ENCODE results near the gene MCUB.
"Not testable (repeated sequence)": the region's sequence is repeated elsewhere in the genome, so short reads cannot be mapped to it uniquely, and the experiment has no call there.

MCUB gene

DNA sequence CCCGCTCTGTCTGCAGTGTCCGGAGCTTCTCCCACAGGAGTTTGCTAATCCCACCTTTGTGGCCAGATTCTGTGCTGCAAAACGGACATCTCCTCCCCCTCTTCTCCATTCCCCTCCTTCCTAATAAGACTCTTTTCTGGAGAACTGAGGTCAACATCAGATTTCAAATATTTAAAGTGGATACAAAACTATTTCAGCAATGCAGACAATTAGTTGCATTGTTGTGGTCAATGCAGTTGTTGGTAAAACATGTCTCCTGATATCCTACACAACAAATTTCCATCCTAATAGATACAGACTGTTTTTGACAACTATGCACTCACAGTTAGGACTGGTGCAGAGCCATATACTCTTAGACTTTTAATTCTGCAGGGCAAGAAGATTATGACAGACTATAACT is 5.1 kb upstream of the MCUB start:
- H3K27me3 ChIP-seq (ENCODE audit: control insufficient read depth in 5 of 5, insufficient read depth in 4 of 5, low read length in 5 of 5), result no peaks in the 10 kb centered on the region
- no peaks in the 10 kb centered on the region for H3K36me3 ChIP-seq (ENCODE audit: control insufficient read depth in 5 of 5, insufficient read depth in 5 of 5, low read length in 5 of 5)
- H3K4me3 ChIP-seq (ENCODE audit: low read depth in 1 of 5, low read length in 5 of 5), result no peak overlapping the region
- peaks cover 0 to 2% (median 0%) of the 10 kb centered on the region in 5 donors for H3K9me3 ChIP-seq (ENCODE audit: control insufficient read depth in 5 of 5, low read length in 5 of 5)
- no peak overlapping the region for H3K27ac ChIP-seq (ENCODE audit: low read depth, low read length)
- H3K4me1 ChIP-seq (ENCODE audit: control insufficient read depth in 5 of 5, insufficient read depth in 5 of 5, low read length in 5 of 5), result peaks cover 0 to 10% (median 7%) of the 10 kb centered on the region in 5 donors
- no peak overlapping the region for H3K9ac ChIP-seq (ENCODE audit: low read length in 5 of 5)

GRCh38 chr4:109557433-109557832 is 2.6 kb upstream of the MCUB start:
- Histone ChIP-seq H3K36me3 (ENCODE audit: control insufficient read depth in 5 of 5, insufficient read depth in 5 of 5, low read length in 5 of 5) (no peaks in the 10 kb centered on the region), H3K4me3 (ENCODE audit: low read depth in 1 of 5, low read length in 5 of 5) (no peak overlapping the region), H3K9ac (ENCODE audit: low read length in 5 of 5) (no peak overlapping the region), H3K9me3 (ENCODE audit: control insufficient read depth in 5 of 5, low read length in 5 of 5) (peaks cover 0 to 2% (median 0%) of the 10 kb centered on the region in 5 donors), H3K27me3 (ENCODE audit: control insufficient read depth in 5 of 5, insufficient read depth in 4 of 5, low read length in 5 of 5) (no peaks in the 10 kb centered on the region), H3K4me1 (ENCODE audit: control insufficient read depth in 5 of 5, insufficient read depth in 5 of 5, low read length in 5 of 5) (peaks cover 0 to 31% (median 25%) of the 10 kb centered on the region in 5 donors), H3K27ac (ENCODE audit: low read depth, low read length) (no peak overlapping the region)

DNA sequence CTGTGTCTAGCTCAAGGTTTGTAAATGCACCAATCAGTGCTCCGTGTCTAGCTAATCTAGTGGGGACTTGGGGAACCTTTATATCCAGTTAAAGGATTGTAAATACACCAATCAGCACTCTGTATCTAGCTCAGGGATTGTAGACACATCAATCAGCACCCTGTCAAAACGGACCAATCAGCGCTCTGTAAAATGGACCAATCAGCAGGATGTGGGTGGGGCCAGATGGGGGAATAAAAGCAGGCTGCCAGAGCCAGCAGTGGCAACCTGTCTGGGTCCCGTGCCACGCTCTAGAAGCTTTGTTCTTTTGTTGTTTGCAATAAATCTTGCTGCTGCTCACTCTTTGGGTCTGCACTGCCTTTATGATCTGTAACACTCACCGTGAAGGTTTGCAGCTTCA is 2.0 kb upstream of the MCUB start:
- H3K27ac ChIP-seq (ENCODE audit: low read depth, low read length); H3K4me3 ChIP-seq (ENCODE audit: low read depth in 1 of 5, low read length in 5 of 5); H3K9ac ChIP-seq (ENCODE audit: low read length in 5 of 5); H3K27me3 ChIP-seq (ENCODE audit: control insufficient read depth in 5 of 5, insufficient read depth in 4 of 5, low read length in 5 of 5); H3K9me3 ChIP-seq (ENCODE audit: control insufficient read depth in 5 of 5, low read length in 5 of 5); H3K36me3 ChIP-seq (ENCODE audit: control insufficient read depth in 5 of 5, insufficient read depth in 5 of 5, low read length in 5 of 5): not testable (repeated sequence)
- H3K4me1 ChIP-seq (ENCODE audit: control insufficient read depth in 5 of 5, insufficient read depth in 5 of 5, low read length in 5 of 5), result peaks cover 0 to 31% (median 25%) of the 10 kb centered on the region in 5 donors

- peaks cover 0 to 2% (median 0%) of the 10 kb centered on the region in 5 donors for H3K9me3 ChIP-seq (ENCODE audit: control insufficient read depth in 5 of 5, low read length in 5 of 5)
- no peaks in the 10 kb centered on the region for H3K36me3 ChIP-seq (ENCODE audit: control insufficient read depth in 5 of 5, insufficient read depth in 5 of 5, low read length in 5 of 5)
- H3K4me3 ChIP-seq (ENCODE audit: low read depth in 1 of 5, low read length in 5 of 5), result peak overlapping the region; percentile 73 to 85 (median 79)
- peak overlapping the region in 4 of 5 donors; percentile 71 to 81 (median 72) for H3K9ac ChIP-seq (ENCODE audit: low read length in 5 of 5)
- no peaks in the 10 kb centered on the region for H3K27me3 ChIP-seq (ENCODE audit: control insufficient read depth in 5 of 5, insufficient read depth in 4 of 5, low read length in 5 of 5)
- peaks cover 0 to 31% (median 25%) of the 10 kb centered on the region in 5 donors for H3K4me1 ChIP-seq (ENCODE audit: control insufficient read depth in 5 of 5, insufficient read depth in 5 of 5, low read length in 5 of 5)
- H3K27ac ChIP-seq (ENCODE audit: low read depth, low read length), result peak overlapping the region; percentile 37
These were observed 442 bp upstream of the MCUB start for GRCh38 chr4:109559625-109559982.

DNA sequence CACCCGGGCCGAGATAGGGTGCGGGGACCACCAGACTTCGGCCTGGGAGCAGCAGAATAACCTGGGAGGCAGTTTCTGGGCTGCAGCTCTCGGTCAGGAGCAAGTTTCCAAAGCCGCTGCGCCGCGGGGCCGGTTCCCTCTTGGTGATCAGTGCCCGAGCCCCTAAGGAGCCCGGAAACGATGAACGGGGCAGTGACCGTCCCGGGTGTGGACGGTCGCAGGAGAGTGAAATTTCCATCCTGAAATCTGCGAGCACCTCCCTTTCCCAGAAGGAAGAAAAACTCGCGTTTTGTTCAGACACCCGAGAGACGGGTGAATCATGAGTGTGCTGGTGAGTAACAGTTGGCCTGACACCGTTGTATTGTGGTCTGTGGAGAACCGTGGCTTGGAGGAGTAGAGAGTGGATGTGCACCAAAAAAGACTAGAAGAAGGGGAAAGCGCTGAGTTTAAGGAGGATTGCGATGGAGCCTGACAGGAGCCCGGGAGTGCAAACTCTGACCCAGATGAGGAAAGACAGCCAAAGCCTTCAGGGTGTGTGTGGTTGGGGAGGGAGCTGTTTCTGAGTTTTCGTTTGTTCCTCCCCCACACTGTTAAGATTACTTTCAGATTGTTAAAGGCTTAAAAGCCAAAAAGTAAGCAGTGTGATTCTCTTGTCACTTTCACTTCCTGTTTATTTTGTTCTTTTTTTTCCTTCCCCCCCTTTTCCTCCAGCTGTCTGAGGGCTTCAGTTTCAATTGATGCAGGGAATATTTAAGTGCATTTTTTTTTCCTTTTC is 828 bp downstream of the MCUB start:
- peak overlapping the region; percentile 37 for H3K27ac ChIP-seq (ENCODE audit: low read depth, low read length)
- H3K9ac ChIP-seq (ENCODE audit: low read length in 5 of 5), result peak overlapping the region in 4 of 5 donors; percentile 69 to 82 (median 79)
- no peaks in the 10 kb centered on the region for H3K27me3 ChIP-seq (ENCODE audit: control insufficient read depth in 5 of 5, insufficient read depth in 4 of 5, low read length in 5 of 5)
- H3K36me3 ChIP-seq (ENCODE audit: control insufficient read depth in 5 of 5, insufficient read depth in 5 of 5, low read length in 5 of 5), result no peaks in the 10 kb centered on the region
- peak overlapping the region; percentile 76 to 85 (median 80) for H3K4me3 ChIP-seq (ENCODE audit: low read depth in 1 of 5, low read length in 5 of 5)
- peaks cover 0 to 2% (median 0%) of the 10 kb centered on the region in 5 donors for H3K9me3 ChIP-seq (ENCODE audit: control insufficient read depth in 5 of 5, low read length in 5 of 5)
- peaks cover 0 to 31% (median 25%) of the 10 kb centered on the region in 5 donors for H3K4me1 ChIP-seq (ENCODE audit: control insufficient read depth in 5 of 5, insufficient read depth in 5 of 5, low read length in 5 of 5)

DNA sequence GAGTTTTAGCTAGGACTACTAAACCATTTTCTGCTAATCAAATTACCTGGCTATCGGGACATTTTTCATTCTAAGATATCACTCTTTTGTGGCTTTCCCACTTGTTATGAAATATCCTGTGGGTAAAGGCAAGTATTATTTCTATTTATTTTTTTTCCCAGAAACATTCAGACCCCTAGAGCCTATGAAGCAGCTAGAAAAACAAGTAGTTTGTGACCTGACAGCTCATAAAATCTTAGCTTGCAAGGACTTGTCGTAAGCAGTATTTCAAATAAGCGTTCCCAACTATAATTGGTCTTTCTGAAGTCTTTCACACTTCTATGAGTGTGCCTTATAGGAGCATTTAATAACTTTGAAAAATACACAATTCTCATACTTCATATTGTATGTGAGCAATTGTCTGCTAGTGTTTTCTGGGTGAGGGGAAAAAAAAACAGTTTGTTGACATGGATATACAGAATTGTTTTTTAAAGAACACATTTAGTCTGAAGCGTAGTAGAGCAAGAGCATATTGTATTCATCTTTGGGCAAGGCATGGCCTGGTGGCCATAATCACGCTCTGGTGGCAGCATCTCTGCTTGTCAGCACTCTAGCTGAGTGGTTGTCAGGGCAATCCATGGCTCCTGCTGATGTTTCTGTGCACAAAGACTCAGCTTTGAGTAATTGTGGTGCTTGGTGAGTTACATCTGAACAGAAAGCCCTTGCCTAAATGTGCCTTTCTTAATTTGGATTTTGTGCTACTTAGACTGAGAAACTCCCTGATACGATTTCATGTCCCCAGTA is 2.6 kb downstream of the MCUB start:
- H3K9me3 ChIP-seq (ENCODE audit: control insufficient read depth in 5 of 5, low read length in 5 of 5), result no peaks in the 10 kb centered on the region

GRCh38 chr4:109571494-109571893 is 11.4 kb downstream of the MCUB start:
- Histone ChIP-seq H3K9me3 (ENCODE audit: control insufficient read depth in 5 of 5, low read length in 5 of 5) (peaks cover 0 to 3% (median 0%) of the 10 kb centered on the region in 5 donors), H3K36me3 (ENCODE audit: control insufficient read depth in 5 of 5, insufficient read depth in 5 of 5, low read length in 5 of 5) (no peaks in the 10 kb centered on the region), H3K9ac (ENCODE audit: low read length in 5 of 5) (no peak overlapping the region), H3K27ac (ENCODE audit: low read depth, low read length) (no peak overlapping the region), H3K4me3 (ENCODE audit: low read depth in 1 of 5, low read length in 5 of 5) (no peak overlapping the region), H3K4me1 (ENCODE audit: control insufficient read depth in 5 of 5, insufficient read depth in 5 of 5, low read length in 5 of 5) (peaks cover 0 to 3% (median 0%) of the 10 kb centered on the region in 5 donors), H3K27me3 (ENCODE audit: control insufficient read depth in 5 of 5, insufficient read depth in 4 of 5, low read length in 5 of 5) (no peaks in the 10 kb centered on the region)

More for the DNA sequence above, 2.6 kb downstream of the MCUB start:
- no peak overlapping the region for H3K9ac ChIP-seq (ENCODE audit: low read length in 5 of 5)
- H3K27ac ChIP-seq (ENCODE audit: low read depth, low read length), result no peak overlapping the region
- no peaks in the 10 kb centered on the region for H3K27me3 ChIP-seq (ENCODE audit: control insufficient read depth in 5 of 5, insufficient read depth in 4 of 5, low read length in 5 of 5)
- no peaks in the 10 kb centered on the region for H3K36me3 ChIP-seq (ENCODE audit: control insufficient read depth in 5 of 5, insufficient read depth in 5 of 5, low read length in 5 of 5)
- H3K4me1 ChIP-seq (ENCODE audit: control insufficient read depth in 5 of 5, insufficient read depth in 5 of 5, low read length in 5 of 5), result peaks cover 0 to 31% (median 25%) of the 10 kb centered on the region in 5 donors
- no peak overlapping the region for H3K4me3 ChIP-seq (ENCODE audit: low read depth in 1 of 5, low read length in 5 of 5)

- Histone ChIP-seq H3K36me3 (ENCODE audit: control insufficient read depth in 5 of 5, insufficient read depth in 5 of 5, low read length in 5 of 5) (no peaks in the 10 kb centered on the region), H3K9me3 (ENCODE audit: control insufficient read depth in 5 of 5, low read length in 5 of 5) (peaks cover 0 to 3% (median 0%) of the 10 kb centered on the region in 5 donors), H3K4me3 (ENCODE audit: low read depth in 1 of 5, low read length in 5 of 5) (no peak overlapping the region), H3K27ac (ENCODE audit: low read depth, low read length) (no peak overlapping the region), H3K27me3 (ENCODE audit: control insufficient read depth in 5 of 5, insufficient read depth in 4 of 5, low read length in 5 of 5) (no peaks in the 10 kb centered on the region), H3K4me1 (ENCODE audit: control insufficient read depth in 5 of 5, insufficient read depth in 5 of 5, low read length in 5 of 5) (peaks cover 0 to 3% (median 0%) of the 10 kb centered on the region in 5 donors), H3K9ac (ENCODE audit: low read length in 5 of 5) (no peak overlapping the region)
These were observed 12.1 kb downstream of the MCUB start for GRCh38 chr4:109572154-109572553.

DNA sequence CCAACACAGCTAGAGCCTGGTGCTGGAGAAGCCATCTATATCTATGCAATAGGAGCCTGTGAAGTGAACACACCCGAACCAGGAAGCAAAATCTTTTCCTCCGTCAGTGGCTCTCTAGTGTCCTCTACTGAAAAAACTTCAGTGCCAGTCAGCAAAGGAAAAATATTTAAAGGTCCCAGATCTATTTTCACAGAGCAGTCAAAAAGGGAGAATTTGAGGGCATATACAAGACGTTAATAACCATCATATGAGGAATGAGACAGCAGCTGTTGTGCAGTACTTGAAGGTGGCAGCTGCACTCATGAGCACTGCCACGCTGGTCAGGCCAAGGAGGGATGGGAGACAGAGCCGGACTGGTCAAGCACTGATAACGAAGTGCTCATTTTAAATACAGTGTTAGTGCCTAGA is 14.4 kb downstream of the MCUB start:
- Histone ChIP-seq H3K9me3 (ENCODE audit: control insufficient read depth in 5 of 5, low read length in 5 of 5) (peaks cover 0 to 3% (median 0%) of the 10 kb centered on the region in 5 donors), H3K36me3 (ENCODE audit: control insufficient read depth in 5 of 5, insufficient read depth in 5 of 5, low read length in 5 of 5) (no peaks in the 10 kb centered on the region), H3K4me3 (ENCODE audit: low read depth in 1 of 5, low read length in 5 of 5) (no peak overlapping the region), H3K27ac (ENCODE audit: low read depth, low read length) (no peak overlapping the region), H3K4me1 (ENCODE audit: control insufficient read depth in 5 of 5, insufficient read depth in 5 of 5, low read length in 5 of 5) (peaks cover 0 to 3% (median 0%) of the 10 kb centered on the region in 5 donors), H3K27me3 (ENCODE audit: control insufficient read depth in 5 of 5, insufficient read depth in 4 of 5, low read length in 5 of 5) (no peaks in the 10 kb centered on the region), H3K9ac (ENCODE audit: low read length in 5 of 5) (no peak overlapping the region)
